Measurements from ENCODE around the gene OPCML.

OPCML gene

GRCh38 chr11:133326849-133327248 lies 205.5 kb downstream of the OPCML start:
- no peak for TF ChIP-seq GLIS3 (CRISPR knock-in tag; IDR thresholded peaks at IDR 0.05)
- ATAC-seq = no peak

- TF ChIP-seq ESRRG (CRISPR knock-in tag; IDR thresholded peaks at IDR 0.05) = no peak
- no peak for TF ChIP-seq TSHZ2 (CRISPR knock-in tag; IDR thresholded peaks at IDR 0.05)
- TF ChIP-seq ISL1 (CRISPR knock-in tag; IDR thresholded peaks at IDR 0.05) = no peak
- no peak for TF ChIP-seq ZC3H10 (CRISPR knock-in tag; IDR thresholded peaks at IDR 0.05)
- TF ChIP-seq CSRNP3 (CRISPR knock-in tag; IDR thresholded peaks at IDR 0.05) = no peak
- no peak for TF ChIP-seq GLIS3 (CRISPR knock-in tag; IDR thresholded peaks at IDR 0.05)
- no peak for TF ChIP-seq ZNF70 (CRISPR knock-in tag; IDR thresholded peaks at IDR 0.05)
- no peak for TF ChIP-seq CREB5 (CRISPR knock-in tag; IDR thresholded peaks at IDR 0.05; ENCODE audit: low read depth)
- TF ChIP-seq SNAI2 (CRISPR knock-in tag; IDR thresholded peaks at IDR 0.05) = no peak
- TF ChIP-seq TOX (CRISPR knock-in tag; IDR thresholded peaks at IDR 0.05; ENCODE audit: borderline replicate concordance) = no peak
- TF ChIP-seq ZFP30 (CRISPR knock-in tag; IDR thresholded peaks at IDR 0.05) = no peak
- TF ChIP-seq ZNF565 (CRISPR knock-in tag; conservative IDR thresholded peaks at IDR 0.05; ENCODE audit: low read depth) = no peak
- no peak for TF ChIP-seq ZFP3 (CRISPR knock-in tag; IDR thresholded peaks at IDR 0.05)
- TF ChIP-seq CSDC2 (CRISPR knock-in tag; IDR thresholded peaks at IDR 0.05) = no peak
- TF ChIP-seq TCF4 (CRISPR knock-in tag; IDR thresholded peaks at IDR 0.05; ENCODE audit: borderline replicate concordance) = no peak
- no peak for TF ChIP-seq RARB (CRISPR knock-in tag; IDR thresholded peaks at IDR 0.05)
- TF ChIP-seq PATZ1 (CRISPR knock-in tag; IDR thresholded peaks at IDR 0.05; ENCODE audit: borderline replicate concordance) = no peak
- TF ChIP-seq PPARA (CRISPR knock-in tag; IDR thresholded peaks at IDR 0.05; ENCODE audit: borderline replicate concordance) = no peak
- no peak for TF ChIP-seq BACH2 (CRISPR knock-in tag; IDR thresholded peaks at IDR 0.05; ENCODE audit: borderline replicate concordance)
- no peak for TF ChIP-seq POU6F1 (CRISPR knock-in tag; IDR thresholded peaks at IDR 0.05; ENCODE audit: borderline replicate concordance, low read depth)
- ATAC-seq = no peak
Observed at GRCh38 chr11:133326332-133326731, 206.0 kb downstream of the OPCML start.

GRCh38 chr11:133325711-133326110 lies 206.6 kb downstream of the OPCML start:
- no peak for ATAC-seq
- TF ChIP-seq TSHZ2 (CRISPR knock-in tag; IDR thresholded peaks at IDR 0.05) = no peak
- TF ChIP-seq ZNF565 (CRISPR knock-in tag; conservative IDR thresholded peaks at IDR 0.05; ENCODE audit: low read depth) = no peak
- TF ChIP-seq TCF4 (CRISPR knock-in tag; IDR thresholded peaks at IDR 0.05; ENCODE audit: borderline replicate concordance) = no peak
- no peak for TF ChIP-seq GLIS3 (CRISPR knock-in tag; IDR thresholded peaks at IDR 0.05)
- TF ChIP-seq PATZ1 (CRISPR knock-in tag; IDR thresholded peaks at IDR 0.05; ENCODE audit: borderline replicate concordance) = no peak
- TF ChIP-seq OSR1 (CRISPR knock-in tag; IDR thresholded peaks at IDR 0.05) = no peak
- TF ChIP-seq ZNF70 (CRISPR knock-in tag; IDR thresholded peaks at IDR 0.05) = no peak
- no peak for TF ChIP-seq ZFP3 (CRISPR knock-in tag; IDR thresholded peaks at IDR 0.05)
- no peak for TF ChIP-seq ISL1 (CRISPR knock-in tag; IDR thresholded peaks at IDR 0.05)
- TF ChIP-seq RARB (CRISPR knock-in tag; IDR thresholded peaks at IDR 0.05) = no peak
- TF ChIP-seq POU6F1 (CRISPR knock-in tag; IDR thresholded peaks at IDR 0.05; ENCODE audit: borderline replicate concordance, low read depth) = no peak
- no peak for TF ChIP-seq ZFP30 (CRISPR knock-in tag; IDR thresholded peaks at IDR 0.05)
- no peak for TF ChIP-seq SNAI2 (CRISPR knock-in tag; IDR thresholded peaks at IDR 0.05)

All from SK-N-SH treated with all-trans-retinoic acid at 6 μM for 48 hours (cell line).